SKM-1 treated with dmso at 0.1 percent for 144 hours (cell line): ENCODE results near the gene MED31.
"Not testable (repeated sequence)": the region's sequence is repeated elsewhere in the genome, so short reads cannot be mapped to it uniquely, and the experiment has no call there.

Source experiments
- DNase-seq: peaks from one replicate; lab custom pipeline; 2025; ENCODE audit not compliant: unreplicated experiment; lab: John Stamatoyannopoulos, UW

MED31 gene

DNA sequence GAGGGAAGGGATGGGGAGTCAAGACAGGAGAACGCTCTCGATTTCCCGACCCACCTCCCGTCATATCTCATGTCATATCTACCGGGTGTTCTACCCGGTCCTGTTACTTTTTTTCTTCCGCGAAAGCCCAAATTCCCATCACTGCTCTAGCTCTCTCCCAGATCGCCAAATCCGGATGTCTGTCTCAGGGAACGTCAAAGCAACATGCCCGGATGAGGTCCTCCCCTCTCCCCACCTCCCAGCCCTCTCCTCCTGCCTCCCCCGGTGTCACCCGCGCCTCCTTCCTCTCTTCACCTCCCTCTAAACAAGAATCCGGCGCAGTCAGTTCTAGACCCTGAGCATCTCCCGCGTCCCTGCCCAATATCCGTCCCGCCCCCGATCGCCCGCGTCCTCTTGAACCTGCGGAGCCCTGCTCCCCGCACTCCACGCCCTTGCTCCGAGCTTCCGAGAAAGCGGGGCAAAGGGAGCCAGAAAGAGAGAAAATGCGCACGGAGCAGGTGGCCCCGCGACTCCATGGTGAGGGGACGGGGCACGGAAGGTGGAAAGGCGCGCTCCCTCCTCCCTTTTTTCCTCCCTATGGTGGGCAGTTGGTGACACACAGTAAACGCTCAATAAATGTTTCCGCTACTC, 4.4 kb upstream of the MED31 start:
- DNase-seq = not testable (repeated sequence)

DNA sequence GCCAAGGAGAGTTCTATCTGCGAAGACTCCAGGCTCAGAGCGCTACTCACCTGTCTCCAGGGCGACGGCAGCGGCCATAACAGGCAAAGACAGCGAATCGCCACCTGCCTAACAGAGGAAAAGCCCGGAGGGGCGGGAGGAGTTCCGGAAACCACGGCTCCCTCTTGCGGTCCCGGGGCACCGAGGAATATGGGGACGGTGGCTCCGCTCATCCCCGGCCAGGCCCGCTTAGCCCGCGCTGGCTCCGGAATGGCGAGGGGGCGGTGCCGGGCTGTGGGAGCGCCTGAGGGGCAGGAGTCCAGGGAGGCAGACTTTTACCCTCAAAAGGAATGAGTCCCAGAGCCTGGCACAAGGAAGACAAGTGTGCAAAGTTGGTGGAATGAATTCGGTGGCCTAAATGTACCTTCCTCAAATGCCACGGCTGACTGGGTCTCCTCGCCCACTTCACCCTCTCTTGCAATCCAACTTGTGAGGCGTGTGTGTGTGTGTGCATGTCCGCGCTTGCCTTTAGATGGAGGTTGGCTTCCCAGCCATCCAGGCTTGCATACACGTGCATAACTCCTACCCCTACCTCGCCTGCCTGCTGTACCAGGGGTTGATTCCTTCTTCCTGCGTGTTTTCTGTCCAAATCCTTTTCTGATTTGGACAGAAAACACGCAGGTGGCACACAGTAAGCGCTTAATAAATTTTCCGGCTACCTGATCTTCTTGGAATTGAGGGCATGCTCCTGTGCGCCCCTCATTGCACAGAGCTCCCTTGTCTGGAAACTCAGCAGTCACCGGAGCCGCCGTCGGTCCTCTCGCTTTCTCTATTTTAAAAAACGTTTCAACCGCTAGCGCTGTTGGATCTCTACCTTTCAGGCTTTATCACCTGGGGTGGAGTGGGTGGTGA, 3.7 kb upstream of the MED31 start:
- no peak for DNase-seq

DNA sequence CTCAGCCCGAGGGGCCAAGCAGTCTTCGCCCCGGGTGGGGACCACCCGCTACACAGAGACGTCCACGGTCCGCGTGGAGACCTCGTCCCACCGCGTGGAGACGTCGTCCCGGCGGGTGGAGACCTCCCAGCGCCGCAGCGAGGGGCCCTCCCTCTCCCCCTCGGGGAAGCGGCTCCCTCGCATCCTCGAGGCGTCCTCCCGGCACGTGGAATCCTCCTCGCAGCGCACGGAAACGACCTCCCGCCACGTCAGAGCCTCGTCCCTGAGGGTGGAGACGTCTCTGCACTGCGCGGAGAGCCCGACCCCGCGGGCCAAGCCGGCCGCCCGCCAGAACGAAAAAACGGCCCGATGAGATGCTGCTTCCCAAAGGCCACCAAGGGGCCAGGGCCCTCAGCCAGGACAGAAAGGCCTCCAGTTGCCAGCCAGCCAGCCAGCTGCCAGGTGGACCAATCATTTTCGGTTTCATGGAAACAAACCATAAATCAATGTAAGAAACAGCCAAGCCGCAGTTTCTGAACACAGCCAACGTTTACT, 581 bp upstream of the MED31 start:
- no peak for DNase-seq

DNA sequence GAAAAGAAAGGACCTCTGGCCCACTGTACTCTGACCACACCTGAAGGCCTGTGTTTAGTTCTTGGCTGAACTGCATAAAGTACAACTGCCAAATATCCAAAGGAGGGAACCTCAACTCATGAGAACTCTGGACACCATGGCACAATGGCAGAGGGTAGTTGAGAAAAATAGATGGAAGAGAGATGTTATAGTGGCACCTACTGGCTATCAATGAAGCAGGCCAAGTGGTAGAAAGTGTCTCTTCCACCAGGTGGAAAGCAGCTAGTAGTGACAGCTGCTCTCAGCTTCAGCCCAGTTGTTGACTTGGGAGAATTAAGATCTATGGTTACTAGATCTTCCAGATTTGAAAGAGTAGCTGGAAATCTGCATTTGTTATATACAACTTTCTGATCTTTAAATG, 3.2 kb downstream of the MED31 start:
- no peak for DNase-seq

DNA sequence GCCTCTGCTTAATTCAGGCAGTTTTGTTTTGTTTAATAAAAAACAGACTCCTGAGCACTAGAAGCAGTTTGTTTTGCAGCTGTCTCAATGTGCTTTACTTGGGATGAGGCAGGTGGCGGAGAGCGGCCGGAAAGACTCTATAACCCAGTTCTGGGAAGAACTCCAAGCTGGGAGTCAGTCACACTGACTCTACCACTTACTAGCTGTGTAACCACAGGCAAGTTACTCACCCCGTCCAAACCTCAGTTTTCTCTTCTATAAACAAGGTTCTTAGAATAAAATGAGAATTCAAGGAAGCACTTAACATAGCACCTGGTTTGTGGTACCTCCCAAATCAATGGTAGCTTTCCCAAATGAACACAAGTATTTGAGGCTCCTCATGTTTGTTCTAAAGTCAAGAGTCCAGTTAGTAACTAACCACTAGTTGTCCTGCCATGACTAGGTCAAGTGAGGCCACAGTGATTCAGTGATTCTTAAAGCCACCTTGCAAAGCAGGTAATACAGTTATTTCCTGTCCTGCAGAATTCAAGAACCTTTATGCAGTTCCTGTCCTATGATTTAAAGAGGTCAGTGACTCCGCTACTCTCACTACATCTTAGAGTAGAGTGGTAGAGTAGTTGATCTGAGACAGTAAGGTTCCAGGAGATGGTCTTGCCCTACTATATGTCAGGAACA, 7.8 kb downstream of the MED31 start:
- no peak for DNase-seq

DNA sequence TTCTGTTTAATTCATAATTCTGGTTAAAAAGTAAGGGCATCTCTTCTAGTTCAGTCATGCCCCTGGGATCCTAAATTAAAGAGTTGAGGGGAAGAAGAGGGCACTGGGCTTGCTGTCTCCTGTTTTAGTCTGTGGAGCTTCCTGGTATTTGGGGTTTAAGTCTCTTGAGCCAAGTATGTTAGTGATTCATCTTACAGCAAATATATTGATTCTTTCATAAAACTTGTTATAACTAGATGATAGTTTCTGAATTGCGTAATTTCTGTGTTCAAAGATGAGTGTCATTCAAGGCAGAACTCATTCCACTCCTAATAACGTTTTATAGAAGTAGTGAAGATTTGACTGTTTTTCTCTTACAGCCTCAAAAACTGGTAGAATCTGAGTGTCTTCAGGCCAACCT, 8.8 kb downstream of the MED31 start:
- no peak for DNase-seq

DNA sequence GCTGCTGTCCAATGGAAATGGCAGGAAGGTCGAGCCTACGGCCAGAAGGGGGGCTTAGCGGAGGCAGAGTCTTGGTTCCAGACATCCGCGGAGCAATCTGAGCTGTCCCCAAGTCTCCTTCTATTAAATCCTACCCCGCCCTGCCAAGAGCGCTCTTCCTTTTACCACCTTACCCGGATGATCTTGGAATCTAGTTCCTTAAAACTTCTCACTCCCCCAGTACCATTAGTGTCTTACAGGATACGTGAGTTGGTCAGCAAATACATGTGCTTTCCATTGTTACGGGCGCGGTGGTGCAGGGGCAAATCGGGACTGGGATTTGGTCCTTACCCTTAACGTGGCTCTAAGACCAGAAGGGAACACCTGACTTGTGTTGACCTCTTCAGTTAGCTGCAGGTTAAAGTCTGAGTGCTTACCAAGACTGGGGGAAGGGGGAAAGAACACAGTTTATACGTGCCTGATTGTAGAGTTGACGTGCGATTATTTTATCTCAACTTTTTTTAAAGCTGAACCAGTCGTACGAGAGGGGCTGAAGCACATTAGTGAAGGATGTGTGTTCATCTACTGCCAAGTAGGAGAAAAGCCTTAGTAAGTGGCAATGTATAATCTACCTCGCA, 10.1 kb downstream of the MED31 start:
- DNase-seq = no peak

DNA sequence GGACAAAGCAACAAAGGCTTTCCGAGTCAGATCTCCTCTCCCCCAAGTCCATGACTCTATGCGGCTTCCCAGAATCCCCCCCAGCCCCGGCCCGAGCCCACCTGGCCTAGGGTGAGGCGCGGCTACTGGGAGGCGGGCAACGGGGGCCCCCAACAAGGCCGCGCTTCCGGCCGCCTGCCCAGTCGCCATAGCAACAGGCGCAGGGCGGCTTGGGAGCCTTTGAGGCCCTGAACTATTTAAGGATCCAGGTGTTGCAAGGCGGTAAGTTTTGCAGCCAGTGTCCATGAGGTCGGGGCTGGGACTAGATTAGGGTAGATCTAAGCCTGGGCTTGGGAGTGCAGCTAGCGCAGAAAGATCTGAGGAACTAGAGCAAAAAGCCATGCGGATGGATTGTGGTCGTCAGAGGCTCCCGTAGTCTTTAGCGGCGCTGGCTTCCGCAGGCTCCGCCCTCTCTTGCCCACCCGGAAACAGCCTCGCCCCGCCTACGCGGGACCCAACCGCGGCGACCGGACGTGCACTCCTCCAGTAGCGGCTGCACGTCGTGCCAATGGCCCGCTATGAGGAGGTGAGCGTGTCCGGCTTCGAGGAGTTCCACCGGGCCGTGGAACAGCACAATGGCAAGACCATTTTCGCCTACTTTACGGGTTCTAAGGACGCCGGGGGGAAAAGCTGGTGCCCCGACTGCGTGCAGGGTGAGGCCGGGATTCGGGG, 10.7 kb downstream of the MED31 start, which contains the start of the genes KIAA0753 and TXNDC17:
TSS of gene KIAA0753 (minus strand) at position 176 of the 711 bp plus-strand sequence. CDS start 5,608 bp downstream, outside the sequence.
TSS of gene TXNDC17 (plus strand) at position 525 of the 711 bp plus-strand sequence. CDS start at position 548, 23 bp downstream.
- peak; percentile 41 for DNase-seq

DNA sequence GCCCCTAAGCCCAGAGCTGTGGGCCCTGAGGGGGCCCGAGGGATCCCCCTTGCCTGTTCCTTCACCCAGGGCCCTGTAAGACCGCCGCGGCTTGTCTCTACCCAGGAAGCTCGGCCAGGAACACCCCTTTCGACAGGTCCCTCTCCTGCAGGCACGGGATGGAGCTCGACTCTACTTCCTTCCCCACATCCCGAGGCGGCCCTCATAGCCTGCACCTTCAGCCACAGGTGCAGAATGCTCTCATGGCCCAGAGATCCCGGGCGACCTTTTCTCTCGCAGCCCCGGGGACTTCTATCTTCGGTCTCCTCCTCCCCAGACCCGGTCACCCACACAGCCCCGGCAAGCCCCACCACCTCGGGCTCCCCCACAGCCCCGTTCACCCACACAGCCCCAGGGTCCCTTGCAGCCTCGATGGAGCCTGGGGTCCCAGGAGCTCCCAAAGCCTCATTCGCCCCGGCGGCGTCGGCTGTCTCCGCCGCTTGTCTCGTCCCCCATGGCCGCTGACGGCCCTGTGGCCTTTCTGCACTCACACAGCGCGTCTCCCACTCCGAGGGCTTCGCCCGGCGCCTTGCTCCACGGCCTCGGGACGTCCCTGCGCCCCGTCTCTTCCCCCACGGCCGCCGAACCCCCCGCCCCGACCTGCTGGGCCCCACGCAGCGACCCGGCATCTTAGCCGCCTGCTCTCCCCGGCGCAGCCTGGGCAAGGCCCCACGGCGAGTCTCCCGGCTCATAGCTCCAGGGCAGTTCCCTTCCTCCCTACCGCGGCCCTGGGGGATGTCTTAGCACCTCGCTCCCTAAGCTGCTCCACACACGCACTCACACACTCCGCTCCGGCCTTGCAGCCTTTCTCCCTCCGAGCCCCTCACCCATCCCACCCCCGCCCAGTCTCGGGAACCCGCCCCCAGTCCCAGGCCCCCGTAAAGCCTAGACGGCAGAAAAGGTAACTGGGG, 11.5 kb downstream of the MED31 start:
- DNase-seq = no peak

DNA sequence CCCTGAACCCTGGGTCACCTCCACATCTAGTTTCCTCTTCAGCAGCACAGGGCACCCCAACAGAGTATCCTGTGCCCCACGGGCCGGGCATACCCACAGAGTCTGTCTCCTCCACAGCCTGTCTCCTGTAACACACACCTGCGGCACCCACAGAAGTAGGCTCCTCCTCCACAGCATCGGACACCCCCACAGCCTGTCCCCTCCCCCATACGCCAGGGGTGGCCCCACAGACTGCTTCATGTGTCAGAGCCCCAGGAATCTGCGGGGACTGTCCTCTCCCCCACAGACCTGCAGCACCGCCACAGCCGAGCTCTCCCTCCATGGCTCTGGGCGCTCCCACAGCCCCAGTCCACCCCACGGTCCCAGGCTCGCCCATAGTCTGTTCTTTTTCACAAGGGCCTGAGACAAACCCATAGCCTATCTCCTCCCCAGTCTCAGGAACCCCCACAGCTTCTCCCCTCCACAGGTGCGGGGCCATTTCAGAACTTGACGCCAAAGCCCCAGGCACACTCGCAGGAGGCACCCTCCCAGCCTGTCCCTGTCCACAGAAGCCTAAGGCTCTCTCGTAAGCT, 12.3 kb downstream of the MED31 start:
- no peak for DNase-seq

DNA sequence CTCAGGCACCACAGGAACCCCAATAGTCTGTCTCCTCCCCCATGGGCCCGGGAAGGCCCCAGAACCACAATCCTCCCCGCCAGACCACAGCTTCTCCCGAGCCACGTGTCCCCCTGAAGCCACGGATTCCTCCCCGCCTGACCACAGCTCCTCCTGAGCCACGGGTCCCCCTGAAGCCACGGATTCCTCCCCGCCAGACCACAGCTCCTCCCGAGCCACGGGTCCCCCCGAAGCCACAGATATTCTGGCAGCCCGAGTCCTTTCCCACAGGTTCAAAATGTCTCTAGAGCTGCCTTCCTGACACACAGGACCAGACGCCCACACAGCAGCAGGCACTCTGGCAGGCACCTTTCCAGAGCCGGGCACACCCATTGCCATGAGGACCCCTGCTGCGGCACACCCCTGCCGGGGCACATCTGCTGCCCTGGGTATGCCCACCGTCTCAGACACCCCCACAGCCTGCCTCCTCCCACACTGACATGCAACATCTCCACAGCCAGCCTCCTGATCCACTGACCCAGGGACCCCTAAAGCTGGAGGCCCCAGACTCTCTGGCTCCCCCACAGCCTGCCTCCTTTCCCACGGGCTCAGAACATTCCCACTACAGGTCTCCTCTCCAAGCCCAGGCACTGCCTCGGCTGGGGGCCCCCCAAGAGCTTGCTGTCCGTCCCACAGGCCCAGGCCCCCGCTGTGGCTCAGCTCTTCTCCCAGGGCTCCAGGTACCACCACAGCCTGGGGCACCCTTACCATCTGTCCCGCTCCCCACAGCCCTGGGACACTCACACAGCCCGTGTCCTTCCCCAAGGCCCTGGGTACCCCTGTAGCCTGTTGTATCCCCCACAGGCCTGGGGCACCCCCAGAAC, 13.1 kb downstream of the MED31 start:
- DNase-seq = no peak

DNA sequence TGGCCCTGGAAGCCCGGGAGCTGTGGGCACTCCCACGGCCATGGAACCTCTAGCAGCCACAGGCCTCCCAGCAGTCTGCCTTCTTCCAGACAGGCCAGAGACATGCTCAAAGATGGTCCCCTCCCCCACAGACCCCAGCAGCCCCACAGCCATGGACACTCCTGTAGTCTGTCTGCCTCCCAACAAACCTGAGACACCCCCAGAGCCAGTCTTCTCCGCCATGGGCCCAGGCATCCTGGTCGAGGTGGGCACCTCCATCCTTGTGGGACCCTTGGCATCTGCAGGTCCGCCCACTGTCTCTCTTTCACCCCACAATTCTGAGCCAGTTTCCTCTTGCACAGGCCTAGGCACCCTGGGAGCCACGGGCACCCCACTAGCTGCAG, 14.0 kb downstream of the MED31 start:
- no peak for DNase-seq

DNA sequence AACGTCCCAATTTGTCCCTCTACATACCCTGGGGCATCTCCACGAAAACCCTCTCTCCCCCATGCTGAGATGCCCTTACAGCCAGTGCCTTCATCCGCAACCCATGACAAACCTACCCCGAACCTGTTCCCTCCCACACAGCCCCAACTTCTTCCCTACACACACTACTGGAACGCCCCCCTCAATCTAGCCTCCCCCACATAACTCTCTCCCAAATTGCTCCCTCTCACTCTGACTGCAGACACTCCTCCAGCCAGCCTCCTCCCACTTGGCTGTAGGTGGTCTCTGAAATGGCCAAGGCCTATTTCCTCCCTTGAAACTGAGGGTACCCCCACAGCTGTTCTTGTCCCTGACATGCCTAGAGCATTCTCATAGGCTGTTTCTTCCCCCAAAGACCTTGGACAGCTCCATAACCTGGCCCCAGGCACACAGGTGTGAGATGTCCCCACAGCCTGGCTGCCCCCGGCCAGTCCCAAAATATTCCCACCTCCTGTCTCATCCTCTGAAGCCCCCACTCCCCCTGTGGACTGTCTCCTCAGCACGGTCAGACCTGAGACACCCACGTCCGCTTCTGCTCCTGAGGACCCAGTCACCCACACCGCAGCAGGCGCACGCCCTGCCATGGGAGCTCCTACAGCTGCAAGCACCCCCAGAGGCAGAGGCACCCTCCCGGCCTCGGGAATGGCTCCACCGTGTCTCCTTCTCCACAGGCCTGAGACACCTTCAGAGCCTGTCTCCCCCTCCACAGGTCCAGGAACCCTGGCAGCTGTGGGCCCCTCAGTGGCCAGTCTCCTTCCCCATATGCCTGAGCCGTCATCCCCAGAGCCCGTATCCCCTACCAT, 14.6 kb downstream of the MED31 start:
- no peak for DNase-seq

DNA sequence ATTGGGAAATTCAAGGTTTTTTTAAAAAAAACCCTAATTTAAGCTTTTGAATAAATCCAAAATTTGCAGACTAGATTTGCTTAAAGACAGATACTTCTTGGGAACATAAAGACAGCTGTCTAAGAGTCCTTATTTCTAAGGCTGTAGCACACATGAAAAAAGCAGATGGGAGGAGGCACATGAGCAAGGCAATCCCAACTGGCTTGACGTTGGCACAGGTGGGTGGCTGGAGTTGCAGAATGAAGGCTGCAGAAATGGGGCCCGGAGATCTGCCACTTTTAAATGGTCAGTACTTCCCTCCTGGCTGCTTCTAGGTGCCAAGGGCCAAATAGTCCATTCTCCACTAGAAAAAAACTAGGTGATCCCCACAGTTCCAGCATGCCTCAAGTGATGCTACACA, 15.3 kb downstream of the MED31 start:
- no peak for DNase-seq

DNA sequence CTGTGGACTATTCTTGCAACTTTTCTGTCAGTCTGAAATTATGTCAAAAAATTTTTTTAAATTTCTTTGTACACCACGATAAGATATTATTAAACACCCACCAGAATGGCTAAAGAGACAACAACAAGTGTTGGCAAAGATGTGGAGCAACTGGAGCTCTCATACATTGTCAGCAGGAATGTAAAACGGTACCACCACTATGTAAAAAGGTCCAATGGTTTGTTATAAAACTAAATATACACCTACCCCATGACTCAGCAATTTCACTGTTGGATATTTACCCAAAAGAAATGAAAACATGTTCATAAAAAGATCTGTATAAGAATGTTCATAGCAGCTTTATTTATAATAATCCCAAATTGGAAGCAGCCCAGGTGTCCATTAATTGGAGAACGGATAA, 18.1 kb downstream of the MED31 start:
- no peak for DNase-seq

DNA sequence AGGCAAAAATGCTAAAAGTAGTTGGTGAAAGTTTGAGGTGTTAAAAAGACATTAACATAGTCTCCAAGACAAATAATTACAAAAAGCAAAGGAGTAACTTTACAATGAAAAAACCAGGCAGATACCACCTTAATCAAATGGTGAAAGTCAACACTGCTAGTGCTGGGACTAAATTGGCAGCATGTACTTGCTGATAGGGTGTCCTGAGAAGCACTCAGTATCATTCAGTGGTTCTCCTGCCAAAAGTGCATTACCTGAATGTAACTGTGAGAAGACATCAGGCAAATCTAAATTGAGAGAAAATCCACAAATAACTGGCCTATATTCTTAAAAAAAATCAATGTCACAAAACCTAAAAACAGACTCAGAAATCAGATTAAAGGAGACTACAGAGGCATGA, 18.9 kb downstream of the MED31 start:
- no peak for DNase-seq

DNA sequence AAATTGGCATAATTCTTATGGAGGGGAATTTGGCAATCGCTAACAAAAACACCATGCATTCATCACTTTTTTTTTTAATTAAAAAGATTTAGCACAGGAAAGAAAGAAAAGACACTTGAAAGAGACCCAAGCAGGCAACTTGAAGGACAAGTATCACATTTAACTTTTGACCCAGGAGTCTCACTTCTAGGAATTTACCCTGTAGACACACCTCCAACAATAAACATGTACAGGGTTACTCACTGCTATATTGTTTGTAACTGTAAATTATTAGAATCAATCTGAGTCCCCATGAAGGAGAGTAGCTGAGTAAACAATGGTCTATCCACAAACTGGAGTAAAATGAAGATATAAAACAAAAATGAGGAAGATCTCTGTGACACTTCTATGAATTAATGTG, 21.0 kb downstream of the MED31 start:
- DNase-seq = no peak
